Vagina (tissue), 2 donors: Measurements from ENCODE around the gene SMARCA2. TPM values are rescaled to one million over a fixed set of nuclear protein-coding genes. Genes with fewer than 3 reads are reported as not detected.

ENCODE experiments used
- DNase-seq, 2 donors: peaks; one replicate each; pipeline ENCODE4 v3.0.0-alpha.2; 2017; ENCODE audit errors: extremely low spot score in 2 of 2
- H3K27ac ChIP-seq: fragments of 200-600 bp; sonication (generic); one replicate; pipeline ENCODE4 v1.5.1; 2019
- H3K27me3 ChIP-seq: fragments of 200-600 bp; sonication (generic); one replicate; pipeline ENCODE4 v1.5.1; 2019
- H3K36me3 ChIP-seq, 2 donors: fragments of 200-600 bp; sonication (generic); one replicate each; pipeline ENCODE4 v1.5.1; 2017 to 2019
- H3K4me1 ChIP-seq: fragments of 200-600 bp; sonication (generic); one replicate; pipeline ENCODE4 v1.5.1; 2019
- H3K4me3 ChIP-seq, 2 donors: fragments of 200-600 bp; sonication (generic); 1 replicate in 1 of 2; 2 replicates in 1 of 2; pipeline ENCODE4 v1.5.1; 2016 to 2019
- H3K9me3 ChIP-seq: fragments of 200-600 bp; sonication (generic); one replicate; pipeline ENCODE4 v1.5.1; 2019
- CTCF ChIP-seq, 3 experiments: fragments of 450-650 bp in 2 of 3; fragments of 200-600 bp in 1 of 3; sonication (generic) in 1 of 3; IDR thresholded peaks; one replicate each; pipeline ENCODE4 v1.5.1; 2017 to 2019; ENCODE audit warnings: antibody characterized with exemption in 3 of 3, mild to moderate bottlenecking in 2 of 3, moderate library complexity in 2 of 3
- POLR2A ChIP-seq, 2 donors: fragments of 450-650 bp; IDR thresholded peaks; one replicate each; pipeline ENCODE4 v1.6.1; 2017; ENCODE audit warnings: antibody characterized with exemption in 2 of 2, mild to moderate bottlenecking in 2 of 2, moderate library complexity in 2 of 2
- POLR2AphosphoS5 ChIP-seq, 2 donors: sonication (generic); formaldehyde crosslinking; IDR thresholded peaks; one replicate each; pipeline ENCODE4 v1.9.0; 2017; ENCODE audit warnings: antibody characterized with exemption in 2 of 2, mild to moderate bottlenecking in 2 of 2, low read depth in 1 of 2; ENCODE audit not compliant: insufficient read depth in 1 of 2
- intact Hi-C: fragments of 100-400 bp; cut with DNase I; formaldehyde crosslinking; loops from one replicate; pipeline ENCODE4 v1.15.1; 2023
- total RNA-seq: library from RNA; depleted of rRNA; stranded (reverse); fragments of >200 nt; gene quantifications from one replicate; pipeline ENCODE4 v1.2.3, GENCODE V29; 2016

Gene SMARCA2
- total RNA-seq, 1 donor from 2014 or later, result 98.0 TPM

DNA sequence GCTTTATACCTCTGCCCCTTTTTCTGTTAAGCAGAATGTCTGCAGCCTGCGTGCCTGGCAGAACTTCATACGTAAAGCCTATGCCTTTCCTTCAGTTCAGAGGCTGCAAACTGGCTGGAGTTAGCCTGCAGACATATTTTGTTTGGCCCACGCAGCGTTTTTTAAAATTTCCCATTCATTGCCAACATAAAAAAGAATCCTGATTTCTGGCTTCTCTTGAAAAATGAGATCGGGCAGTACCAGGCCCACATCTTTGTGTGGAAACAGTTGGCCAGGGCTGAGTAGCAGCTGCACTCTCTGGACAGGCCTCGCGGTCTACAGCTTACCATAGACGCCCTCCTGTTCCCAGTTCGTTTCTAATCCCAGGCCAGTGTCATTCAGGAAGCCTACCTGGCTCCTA lies 104.4 kb downstream of the SMARCA2 start:
- H3K27ac ChIP-seq, result no peak overlapping the region
- H3K4me3 ChIP-seq, result no peak overlapping the region
- no peak for TF ChIP-seq POLR2AphosphoS5 (IDR thresholded peaks at IDR 0.05; ENCODE audit: insufficient read depth in 1 of 2, low read depth in 1 of 2)
- TF ChIP-seq POLR2A (IDR thresholded peaks at IDR 0.05), result no peak
- no peak for TF ChIP-seq CTCF (IDR thresholded peaks at IDR 0.05)
- H3K27me3 ChIP-seq, result no peaks in the 10 kb centered on the region
- H3K4me1 ChIP-seq, result peaks cover 12% of the 10 kb centered on the region
- no peaks in the 10 kb centered on the region for H3K9me3 ChIP-seq
- intact Hi-C loops, result loop anchor here (5.0 kb wide), 1 partner anchor 52 kb away; no protein-coding TSS in a partner anchor
- no peak for DNase-seq
- peaks cover 0 to 33% of the 10 kb centered on the region in 2 donors for H3K36me3 ChIP-seq

- TF ChIP-seq POLR2AphosphoS5 (IDR thresholded peaks at IDR 0.05; ENCODE audit: insufficient read depth in 1 of 2, low read depth in 1 of 2) (no peak), POLR2A (IDR thresholded peaks at IDR 0.05) (no peak), CTCF (IDR thresholded peaks at IDR 0.05) (no peak)
- Histone ChIP-seq H3K36me3 (peaks cover 0 to 28% of the 10 kb centered on the region in 2 donors), H3K4me1 (peaks cover 26% of the 10 kb centered on the region), H3K27me3 (no peaks in the 10 kb centered on the region), H3K27ac (peak overlapping the region; percentile 21), H3K9me3 (no peaks in the 10 kb centered on the region), H3K4me3 (no peak overlapping the region)
- intact Hi-C loops, result no loop called here
- DNase-seq, result no peak
Observed at GRCh38 chr9:2120926-2121689, 106.0 kb downstream of the SMARCA2 start.

- peaks cover 0 to 21% of the 10 kb centered on the region in 2 donors for H3K36me3 ChIP-seq
- H3K27me3 ChIP-seq, result no peaks in the 10 kb centered on the region
- DNase-seq, result no peak
- TF ChIP-seq CTCF (IDR thresholded peaks at IDR 0.05), result no peak
- no peak for TF ChIP-seq POLR2AphosphoS5 (IDR thresholded peaks at IDR 0.05; ENCODE audit: insufficient read depth in 1 of 2, low read depth in 1 of 2)
- no peak for TF ChIP-seq POLR2A (IDR thresholded peaks at IDR 0.05)
- H3K4me1 ChIP-seq, result peaks cover 37% of the 10 kb centered on the region
- intact Hi-C loops, result no loop called here
- no peak overlapping the region for H3K27ac ChIP-seq
- no peak overlapping the region for H3K4me3 ChIP-seq
- H3K9me3 ChIP-seq, result no peaks in the 10 kb centered on the region
Observed at GRCh38 chr9:2122299-2122698, 107.2 kb downstream of the SMARCA2 start.

GRCh38 chr9:2125906-2126305 lies 110.8 kb downstream of the SMARCA2 start:
- no peaks in the 10 kb centered on the region for H3K36me3 ChIP-seq
- H3K4me3 ChIP-seq, result peak overlapping the region in 1 of 2 donors; percentile 20

More at GRCh38 chr9:2125906-2126305, 110.8 kb downstream of the SMARCA2 start:
- intact Hi-C loops, result no loop called here
- Histone ChIP-seq H3K4me1 (peaks cover 49% of the 10 kb centered on the region), H3K27me3 (no peaks in the 10 kb centered on the region), H3K27ac (peak overlapping the region; percentile 58), H3K9me3 (no peaks in the 10 kb centered on the region)
- no peak for DNase-seq
- TF ChIP-seq CTCF (IDR thresholded peaks at IDR 0.05), result no peak
- TF ChIP-seq POLR2A (IDR thresholded peaks at IDR 0.05), result no peak
- peak in 1 of 2 donors; percentile 31 for TF ChIP-seq POLR2AphosphoS5 (IDR thresholded peaks at IDR 0.05; ENCODE audit: insufficient read depth in 1 of 2, low read depth in 1 of 2)
